GM06990 (cell line): Measurements from ENCODE around the gene RGS8.

Source experiments
- DNase-seq: peaks from one replicate; pipeline ENCODE4 v3.0.0-alpha.2; 2011; ENCODE audit not compliant: insufficient read length; ENCODE audit errors: extremely low read depth
- H3K27me3 ChIP-seq: replicated peaks from 2 replicates; pipeline ENCODE4 v1.6.0; 2011; ENCODE audit warnings: low read length; ENCODE audit not compliant: control insufficient read depth, insufficient read depth
- H3K36me3 ChIP-seq: 2 replicates; pipeline ENCODE4 v1.5.1; 2011; ENCODE audit warnings: low read length; ENCODE audit not compliant: control insufficient read depth, insufficient read depth
- H3K4me3 ChIP-seq: replicated peaks from 2 replicates; pipeline ENCODE4 v1.5.1; 2011; ENCODE audit warnings: low read depth, mild to moderate bottlenecking, control low read depth, low read length
- CTCF ChIP-seq: IDR thresholded peaks from 2 replicates; pipeline ENCODE4 v1.5.1; 2011; ENCODE audit warnings: low read length, control low read depth, mild to moderate bottlenecking, inconsistent platforms; ENCODE audit not compliant: insufficient read depth, poor library complexity, severe bottlenecking

The RGS8 gene

DNA sequence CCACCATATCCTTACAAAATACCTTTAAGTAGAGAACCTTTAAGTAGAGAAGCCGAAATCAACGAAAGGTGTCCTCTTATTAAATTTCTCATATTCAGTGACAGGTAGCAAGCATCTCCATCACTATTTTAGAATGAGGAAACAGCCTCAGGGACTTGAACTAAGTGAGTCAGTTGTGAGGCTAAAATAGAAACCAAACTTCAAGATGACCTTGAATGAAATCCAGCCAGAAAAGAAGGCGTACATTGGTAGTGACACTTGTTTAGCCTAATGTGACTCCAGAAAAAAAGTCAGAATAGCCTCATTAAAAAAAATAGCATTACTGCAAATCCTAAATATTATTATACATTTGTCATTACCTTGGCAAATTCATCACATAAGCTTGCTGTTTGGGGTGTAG is 20.1 kb downstream of the RGS8 start:
- DNase-seq, result no peak
- Histone ChIP-seq H3K36me3 (no peaks in the 10 kb centered on the region), H3K4me3 (no peak overlapping the region), H3K27me3 (no peaks in the 10 kb centered on the region)
- TF ChIP-seq CTCF, result no peak

DNA sequence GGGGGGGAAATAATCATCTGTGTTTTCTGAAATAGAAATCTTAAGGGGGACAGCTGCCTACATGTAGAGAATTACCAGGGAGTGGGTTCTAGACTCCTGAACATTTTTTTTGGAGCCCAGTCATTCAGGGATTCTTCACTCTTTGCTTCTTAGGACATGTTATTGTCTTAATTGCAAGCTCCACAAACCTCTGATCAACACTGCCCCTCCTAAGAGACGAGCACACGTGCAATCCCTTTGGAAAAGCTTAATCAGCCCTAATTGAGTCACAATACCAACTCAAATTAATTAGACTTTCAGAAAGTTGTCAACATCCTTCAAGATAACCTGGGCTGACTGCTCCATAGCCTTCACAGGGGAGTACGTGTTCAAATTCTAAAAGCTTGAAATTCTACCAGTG is 21.4 kb downstream of the RGS8 start:
- no peak for TF ChIP-seq CTCF
- DNase-seq, result no peak
- no peaks in the 10 kb centered on the region for H3K36me3 ChIP-seq
- H3K27me3 ChIP-seq, result no peaks in the 10 kb centered on the region
- no peak overlapping the region for H3K4me3 ChIP-seq

DNA sequence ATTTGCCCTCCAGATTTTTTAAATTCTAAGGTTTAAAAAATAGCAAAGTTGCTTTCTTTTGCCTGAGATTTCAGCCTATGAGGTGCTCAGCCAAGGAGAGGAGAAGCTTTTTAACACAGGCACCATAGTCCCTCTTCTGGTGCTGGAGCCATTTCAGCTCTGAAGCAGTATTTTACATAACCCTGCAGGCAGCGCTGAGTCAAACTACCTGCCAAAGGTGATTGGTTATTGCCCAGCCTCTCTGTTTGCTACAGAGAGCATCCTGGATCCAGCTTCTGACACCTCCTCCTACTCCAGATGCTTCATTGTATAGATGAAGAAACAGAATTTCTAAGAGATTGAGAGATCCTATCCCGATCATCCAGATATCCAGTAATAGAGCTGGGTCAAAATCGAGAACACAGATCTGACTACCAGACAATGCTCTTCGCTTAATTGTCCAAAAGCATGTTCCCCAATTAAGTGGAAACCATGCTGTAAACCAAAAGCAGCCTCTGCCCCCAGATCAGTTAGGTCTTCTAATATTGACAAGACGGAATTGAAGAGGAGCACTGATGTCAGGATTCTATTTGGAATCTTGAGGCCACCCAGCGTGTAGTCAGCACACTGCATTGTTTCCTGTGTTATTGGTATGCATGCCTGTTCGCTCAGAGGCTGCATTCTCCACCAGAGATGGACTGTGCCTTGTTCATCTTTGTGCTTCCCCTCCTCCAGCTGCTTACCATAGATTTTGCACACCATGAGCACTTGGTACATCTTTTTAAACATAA is 22.1 kb downstream of the RGS8 start:
- no peak for TF ChIP-seq CTCF
- Histone ChIP-seq H3K4me3 (no peak overlapping the region), H3K36me3 (no peaks in the 10 kb centered on the region), H3K27me3 (no peaks in the 10 kb centered on the region)
- no peak for DNase-seq

DNA sequence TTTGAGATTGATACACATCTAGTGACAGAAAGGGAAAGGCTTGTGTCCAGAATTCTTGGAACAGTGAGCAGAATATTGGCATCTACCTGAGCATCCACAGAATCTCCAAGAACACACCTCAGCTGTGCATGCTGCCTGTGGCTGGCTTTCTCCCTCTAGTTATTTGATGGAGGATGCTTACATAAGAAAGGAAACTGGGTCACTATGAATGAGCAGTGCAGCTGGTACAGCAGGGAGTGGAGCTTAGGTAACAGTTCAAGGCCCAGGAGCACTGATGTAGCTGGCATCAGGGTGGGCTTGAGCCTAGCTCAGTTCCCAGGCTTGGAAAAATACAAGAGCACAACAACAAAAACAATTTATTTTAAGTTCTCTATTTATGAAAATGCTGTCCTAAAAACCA is 26.3 kb downstream of the RGS8 start:
- H3K4me3 ChIP-seq, result no peak overlapping the region

DNA sequence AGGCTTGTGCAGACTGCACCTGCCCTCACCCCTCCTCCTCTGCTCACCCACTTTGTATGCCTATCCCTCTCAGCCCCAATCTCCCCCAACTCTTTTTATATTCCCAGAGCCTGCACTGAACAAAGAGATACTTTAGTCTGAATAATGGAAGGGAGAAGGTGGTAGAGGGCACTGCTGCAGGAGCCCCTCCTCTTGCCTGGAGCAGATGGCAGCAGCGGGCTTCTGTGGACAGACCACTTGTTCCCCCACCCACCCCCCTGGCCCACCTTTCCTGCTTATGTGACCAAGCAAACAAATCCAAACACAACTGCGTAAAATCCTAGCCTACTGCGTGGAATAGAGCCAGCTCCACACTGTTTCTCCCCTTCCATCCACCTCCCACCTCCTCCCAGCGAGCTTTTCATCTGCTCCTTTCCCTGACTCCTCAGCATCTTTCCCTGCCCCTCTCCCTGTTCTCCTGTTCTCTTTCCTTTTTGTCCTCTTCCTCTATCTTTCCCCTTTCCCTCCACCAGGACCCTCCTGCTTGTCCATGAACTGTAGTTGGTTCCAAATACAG is 27.5 kb downstream of the RGS8 start:
- Histone ChIP-seq H3K27me3 (no peaks in the 10 kb centered on the region), H3K4me3 (no peak overlapping the region), H3K36me3 (no peaks in the 10 kb centered on the region)
- TF ChIP-seq CTCF, result no peak
- DNase-seq, result no peak

More for the DNA sequence above, 26.3 kb downstream of the RGS8 start:
- Histone ChIP-seq H3K27me3 (no peaks in the 10 kb centered on the region), H3K36me3 (no peaks in the 10 kb centered on the region)
- no peak for TF ChIP-seq CTCF
- DNase-seq, result no peak
